Endothelial cell of hepatic sinusoid (primary cell): ENCODE data around the gene VTN.

ENCODE experiments used
- in situ Hi-C: cut with HindIII; loops from 2 replicates; pipeline ENCODE4 v1.10.0; 2017; ENCODE audit warnings: low sequenced_read_pairs

VTN gene

GRCh38 chr17:28369684-28370034 lies 448 bp downstream of the VTN start:
- in situ Hi-C loops, result no loop called here

GRCh38 chr17:28368915-28369683 lies 1.0 kb downstream of the VTN start:
- in situ Hi-C loops, result no loop called here

- in situ Hi-C loops, result no loop called here
Observed at GRCh38 chr17:28368306-28368831, 1.7 kb downstream of the VTN start.

- in situ Hi-C loops, result no loop called here
Observed at GRCh38 chr17:28367641-28368305, 2.3 kb downstream of the VTN start.

DNA sequence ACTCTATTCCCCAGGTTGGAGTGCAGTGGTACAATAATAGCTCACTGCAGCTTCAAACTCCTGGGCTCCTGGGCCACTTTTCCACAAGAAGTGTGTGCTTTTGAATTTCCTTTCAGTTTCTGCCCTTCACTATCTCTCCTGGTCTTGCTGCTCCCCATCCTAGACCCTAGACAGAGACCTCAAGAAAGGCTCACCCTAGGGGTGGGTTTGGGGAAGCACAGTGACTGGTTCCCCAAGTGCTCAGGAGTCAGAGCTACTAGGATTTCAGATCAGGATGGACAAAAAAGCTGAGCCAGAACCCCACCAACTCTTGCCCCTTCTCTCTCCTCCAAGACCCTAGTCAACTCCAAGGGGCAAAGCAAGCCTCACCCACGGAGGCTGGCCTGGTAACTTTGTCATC lies 3.5 kb downstream of the VTN start:
- in situ Hi-C loops, result no loop called here

- in situ Hi-C loops, result no loop called here
Observed at GRCh38 chr17:28365487-28365886, 4.6 kb downstream of the VTN start.

DNA sequence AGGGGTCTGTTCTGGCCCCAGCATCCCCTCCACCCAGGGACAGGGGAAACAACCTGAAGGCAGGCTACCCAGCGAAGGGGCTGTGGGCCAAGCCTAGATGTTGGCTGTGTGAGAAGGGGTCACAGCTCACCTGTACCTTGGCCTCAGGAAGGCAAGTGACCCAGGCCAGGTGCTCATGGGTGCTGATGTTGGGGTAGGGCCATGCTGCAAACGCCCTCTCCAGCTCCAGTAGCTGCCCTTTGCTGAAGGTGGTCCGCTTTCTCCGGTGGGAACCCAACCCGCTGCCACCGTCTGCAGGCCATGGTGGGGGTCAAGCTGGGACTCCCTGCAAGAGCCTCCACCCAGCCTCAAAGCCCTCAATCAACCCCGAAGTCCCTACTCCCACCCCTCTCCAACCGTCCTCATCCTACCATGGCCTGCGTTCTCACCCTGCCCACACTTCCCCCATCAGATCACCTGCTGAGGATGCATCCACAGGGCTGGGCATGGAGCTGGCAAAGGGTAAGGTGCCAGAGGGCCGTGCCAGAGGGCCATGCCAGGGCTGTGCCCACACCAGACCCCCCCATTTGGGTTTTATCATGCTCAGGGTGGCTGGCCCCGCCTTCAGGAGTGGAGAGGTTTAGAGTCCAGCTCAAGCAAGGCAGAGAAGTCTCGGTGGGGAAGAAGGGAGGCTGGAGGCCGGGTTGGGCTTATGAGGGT lies 5.3 kb downstream of the VTN start, which contains the start of gene SEBOX:
TSS of gene SEBOX (minus strand) at position 535 of the 699 bp plus-strand sequence. CDS start at position 487, 48 bp downstream.
- in situ Hi-C loops, result no loop called here

DNA sequence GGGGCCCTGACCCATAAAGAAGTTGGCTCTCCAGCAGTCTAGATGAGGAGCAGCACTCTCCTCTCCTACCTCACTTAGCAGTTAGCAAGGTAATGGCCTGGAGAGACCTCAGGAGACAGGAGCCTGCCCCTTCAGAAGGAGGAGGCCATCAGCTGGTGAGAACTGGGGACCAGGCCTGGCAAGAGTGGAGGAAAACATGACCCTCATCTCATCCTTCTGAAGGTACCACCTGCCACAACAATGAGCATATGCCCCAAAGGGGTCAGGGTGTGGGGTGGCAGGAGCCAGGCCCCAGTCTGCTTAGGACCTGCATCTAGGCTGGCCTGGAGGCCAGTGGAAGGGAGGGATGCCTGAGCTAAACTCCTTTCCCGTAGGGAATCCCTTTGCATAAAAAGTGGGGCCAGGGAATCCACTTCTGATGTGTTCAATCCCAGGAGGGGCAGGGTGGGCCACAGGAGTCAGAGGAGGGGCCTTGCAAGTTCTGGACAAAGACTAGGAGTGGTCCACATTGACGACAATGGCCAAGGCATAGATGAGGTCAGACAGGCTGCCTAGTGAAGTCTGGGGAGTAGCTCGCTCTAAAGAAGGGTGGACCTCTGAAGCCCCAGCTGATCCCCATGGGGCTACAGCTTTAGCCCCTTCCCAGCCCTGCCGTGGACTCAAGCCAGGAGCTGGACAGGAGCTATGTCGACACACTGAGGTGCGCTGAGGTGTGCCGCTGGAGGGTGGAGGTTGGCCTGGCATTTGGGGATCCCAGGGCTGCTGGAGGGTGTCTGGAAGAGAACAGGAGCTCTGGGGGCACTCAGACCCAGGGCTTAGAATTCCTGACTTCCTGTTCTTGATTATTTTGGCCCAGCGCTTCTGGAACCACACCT lies 6.1 kb downstream of the VTN start:
- in situ Hi-C loops, result no loop called here

DNA sequence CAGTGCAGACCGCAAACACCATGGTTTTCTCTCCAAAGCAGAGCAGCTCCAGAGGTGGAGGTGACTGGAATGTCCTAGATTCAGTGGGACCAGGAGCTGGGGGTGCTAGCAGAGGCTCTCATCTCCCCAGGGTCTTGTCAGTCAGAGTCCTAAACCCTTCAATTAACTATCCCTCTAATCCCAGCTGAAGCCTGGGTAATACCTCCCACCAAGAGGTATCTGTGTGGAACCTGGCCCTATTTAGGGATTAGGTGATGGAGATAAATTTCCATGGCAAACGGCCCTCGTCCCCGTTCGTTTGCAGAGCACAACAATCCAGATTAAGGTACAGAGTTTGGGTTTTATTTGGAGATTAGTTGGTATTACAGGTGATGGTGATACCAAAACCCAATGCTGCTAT lies 6.9 kb downstream of the VTN start:
- in situ Hi-C loops, result no loop called here

- in situ Hi-C loops, result loop anchor here (5.0 kb wide), 1 partner anchor 41 kb away; the partner anchor contains the start of gene TMEM97
Observed at GRCh38 chr17:28357901-28358197, 12.3 kb downstream of the VTN start.

- in situ Hi-C loops, result loop anchor here (5.0 kb wide), 1 partner anchor 40 kb away; the partner anchor contains the start of gene TMEM97
Observed at GRCh38 chr17:28357061-28357900, 12.8 kb downstream of the VTN start, which contains the start of gene POLDIP2. Gene POLDIP2 (minus strand): TSS chr17:28357527. CDS start chr17:28357448, 79 bp downstream.

DNA sequence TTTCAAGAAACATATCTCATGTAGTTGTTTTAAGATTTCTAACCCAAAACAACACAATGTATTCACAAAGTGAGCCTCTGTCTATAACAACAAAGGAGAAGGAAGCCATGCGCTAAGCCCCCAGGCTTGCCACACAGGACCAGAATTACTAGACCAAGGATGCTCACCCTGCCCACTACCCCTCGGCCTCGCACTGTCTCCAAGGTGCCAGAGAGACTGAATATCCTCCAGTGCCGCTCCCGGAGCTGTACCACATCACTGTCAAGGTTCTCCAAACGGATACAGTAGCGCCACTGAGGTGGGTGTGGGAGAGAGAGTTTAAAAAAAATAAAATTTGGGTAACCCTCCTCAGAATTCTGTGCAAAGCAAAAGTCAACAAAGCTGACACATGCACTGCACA lies 19.8 kb downstream of the VTN start:
- in situ Hi-C loops, result no loop called here

GRCh38 chr17:28348979-28349378 lies 21.1 kb downstream of the VTN start:
- in situ Hi-C loops, result no loop called here

GRCh38 chr17:28347261-28347891 lies 22.7 kb downstream of the VTN start:
- in situ Hi-C loops, result no loop called here

GRCh38 chr17:28346746-28347246 lies 23.3 kb downstream of the VTN start:
- in situ Hi-C loops, result no loop called here

DNA sequence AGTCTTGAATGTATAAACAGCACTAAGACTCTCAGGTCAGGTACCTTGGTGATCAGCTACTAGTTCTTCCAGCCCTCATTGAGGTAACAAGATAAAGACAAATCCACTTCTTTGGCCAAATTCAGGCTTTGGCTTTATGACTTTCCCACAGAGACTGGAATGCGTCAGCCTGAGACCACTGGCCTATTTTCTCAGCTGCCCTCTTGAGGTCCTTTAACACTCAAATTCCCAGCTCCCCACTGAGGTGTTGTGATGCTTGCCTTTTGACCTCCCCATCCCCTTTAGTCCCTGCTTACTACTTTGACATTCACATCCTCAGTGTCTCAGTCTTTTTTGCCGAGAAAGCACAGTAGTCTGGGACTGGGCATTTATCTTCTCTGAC lies 23.9 kb downstream of the VTN start:
- in situ Hi-C loops, result no loop called here

GRCh38 chr17:28345419-28346198 lies 24.5 kb downstream of the VTN start:
- in situ Hi-C loops, result no loop called here

DNA sequence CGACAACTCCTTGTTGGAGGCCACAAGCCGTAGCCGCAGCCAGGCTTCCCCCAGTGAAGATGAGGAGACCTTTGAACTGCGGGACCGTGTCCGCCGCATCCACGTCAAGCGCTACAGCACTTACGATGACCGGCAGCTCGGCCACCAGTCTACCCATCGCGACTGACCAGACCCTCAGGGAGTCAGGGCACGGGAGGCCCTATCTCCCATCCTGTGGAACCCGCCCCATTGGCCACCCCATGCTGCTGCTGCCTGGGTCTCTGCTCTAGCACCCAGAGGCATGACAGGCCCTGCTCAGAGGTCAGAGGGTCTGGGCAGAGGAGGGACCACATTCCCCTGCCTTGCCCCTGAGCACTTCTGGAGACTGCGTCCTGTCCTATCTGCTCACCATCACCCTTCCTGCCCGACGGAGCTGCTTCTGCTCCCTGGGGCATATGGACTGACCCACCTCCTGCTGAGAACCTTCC lies 25.6 kb downstream of the VTN start:
- in situ Hi-C loops, result no loop called here
